Tibial nerve (tissue), 4 donors: ENCODE data around the gene MRNIP. TPM values are rescaled to one million over a fixed set of nuclear protein-coding genes. Genes with fewer than 3 reads are reported as not detected.

Experiments
- DNase-seq, 2 donors: peaks; one replicate each; pipeline ENCODE4 v3.0.0-alpha.2; 2019; ENCODE audit warnings: low spot score in 2 of 2
- H3K27ac ChIP-seq, 4 donors: fragments of 200-600 bp; sonication (generic) in 3 of 4; one replicate each; pipeline ENCODE4 v1.5.1; 2017 to 2019; ENCODE audit warnings: mild to moderate bottlenecking in 1 of 4
- H3K27me3 ChIP-seq, 2 donors: fragments of 200-600 bp; sonication (generic) in 1 of 2; one replicate each; pipeline versions ENCODE4 v1.5.1 to v1.6.0; 2017 to 2019
- H3K36me3 ChIP-seq, 3 donors: fragments of 200-600 bp; sonication (generic); one replicate each; pipeline ENCODE4 v1.5.1; 2018 to 2019
- H3K4me1 ChIP-seq, 4 donors: fragments of 200-600 bp; sonication (generic) in 3 of 4; one replicate each; pipeline ENCODE4 v1.5.1; 2017 to 2019
- H3K4me3 ChIP-seq, 4 donors: fragments of 200-600 bp; sonication (generic) in 3 of 4; one replicate each; pipeline ENCODE4 v1.5.1; 2017 to 2019; ENCODE audit warnings: mild to moderate bottlenecking in 1 of 4, moderate library complexity in 1 of 4
- H3K9me3 ChIP-seq, 4 donors: fragments of 200-600 bp; sonication (generic) in 3 of 4; one replicate each; pipeline ENCODE4 v1.5.1; 2017 to 2019
- EP300 ChIP-seq, 2 donors: sonication (generic); formaldehyde crosslinking; IDR thresholded peaks; one replicate each; pipeline ENCODE4 v1.6.1; 2017; ENCODE audit warnings: antibody characterized with exemption in 2 of 2, mild to moderate bottlenecking in 1 of 2
- POLR2A ChIP-seq, 2 donors: fragments of 450-650 bp; IDR thresholded peaks; one replicate each; pipeline ENCODE4 v1.6.1; 2017; ENCODE audit warnings: antibody characterized with exemption in 2 of 2, mild to moderate bottlenecking in 2 of 2, moderate library complexity in 2 of 2
- WGBS, 2 donors: methylation state at CpG; one replicate each; pipeline ENCODE4 v1.1.5; 2018; 5-methylcytosine and 5-hydroxymethylcytosine counted together
- total RNA-seq, 4 donors: library from RNA; depleted of rRNA; stranded (reverse); fragments of >200 nt; gene quantifications; one replicate each; pipeline ENCODE4 v1.1.0, GENCODE V29; 2016
- TF ChIP-seq, protein P1 (sequence below), 5 experiments: fragments of 200-600 bp in 3 of 5; fragments of 450-650 bp in 2 of 5; sonication (generic) in 3 of 5; IDR thresholded peaks; one replicate each; pipeline ENCODE4 v1.5.1; 2016 to 2019; ENCODE audit warnings: antibody characterized with exemption in 5 of 5, mild to moderate bottlenecking in 3 of 5, moderate library complexity in 2 of 5

The MRNIP gene, protein sequence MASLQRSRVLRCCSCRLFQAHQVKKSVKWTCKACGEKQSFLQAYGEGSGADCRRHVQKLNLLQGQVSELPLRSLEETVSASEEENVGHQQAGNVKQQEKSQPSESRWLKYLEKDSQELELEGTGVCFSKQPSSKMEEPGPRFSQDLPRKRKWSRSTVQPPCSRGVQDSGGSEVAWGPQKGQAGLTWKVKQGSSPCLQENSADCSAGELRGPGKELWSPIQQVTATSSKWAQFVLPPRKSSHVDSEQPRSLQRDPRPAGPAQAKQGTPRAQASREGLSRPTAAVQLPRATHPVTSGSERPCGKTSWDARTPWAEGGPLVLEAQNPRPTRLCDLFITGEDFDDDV
- total RNA-seq = 10 to 100 TPM; 48.5 to 82.4 (median 63.2) TPM

DNA sequence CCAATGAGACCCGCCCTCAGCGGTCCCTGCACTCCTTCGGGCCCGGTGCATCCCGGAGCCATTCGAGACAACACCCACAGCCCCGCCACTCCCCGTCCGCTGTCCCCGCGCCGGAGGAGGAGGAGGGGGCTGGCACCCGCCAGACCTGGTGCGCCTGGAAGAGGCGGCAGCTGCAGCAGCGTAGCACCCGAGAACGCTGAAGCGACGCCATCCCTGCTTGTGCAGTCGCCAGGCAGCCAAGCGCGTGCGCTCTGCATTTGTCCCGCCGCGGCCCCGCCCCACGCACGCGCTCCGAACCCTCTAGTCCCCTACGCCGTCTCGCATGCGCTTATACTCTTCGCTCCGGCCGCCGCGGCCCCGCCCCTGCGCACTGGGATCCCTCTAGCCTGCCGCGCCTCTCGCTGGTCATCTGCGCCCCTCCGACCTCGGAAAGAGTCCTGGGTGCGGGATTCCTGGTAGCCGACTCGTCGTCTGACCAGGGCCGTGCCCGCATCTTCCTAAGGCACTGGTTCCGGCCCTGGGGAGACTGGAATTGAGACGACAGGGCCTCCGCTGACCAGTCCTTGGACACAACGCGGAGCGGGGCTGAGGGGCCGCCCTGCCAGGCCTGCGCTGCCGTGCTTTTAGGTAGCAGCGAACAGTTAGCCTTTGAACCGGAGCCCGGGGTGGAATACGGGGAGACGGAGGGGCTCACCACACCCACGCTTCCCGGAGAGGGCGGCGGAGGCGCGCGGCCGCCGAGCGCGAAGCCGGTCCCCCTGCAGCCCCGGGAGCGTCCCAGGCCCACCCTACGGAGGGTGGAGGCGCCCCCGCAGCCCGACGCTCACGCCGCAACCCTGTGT, at the start of gene MRNIP:
Gene MRNIP (minus strand): TSS at position 232 of the 842 bp plus-strand sequence. CDS start 21 bp downstream, at position 211.
- Histone ChIP-seq H3K27ac (peak within 1 kb of the TSS; percentile 71 to 93 (median 91)), H3K4me3 (peak within 1 kb of the TSS; percentile 69 to 97 (median 81)), H3K9me3 (peaks cover 0 to 4% (median 0%) of the 10 kb centered on the region in 4 donors), H3K4me1 (peaks cover 0 to 47% (median 16%) of the 10 kb centered on the region in 4 donors), H3K36me3 (peaks cover 0 to 32% (median 0%) of the 10 kb centered on the region in 3 donors), H3K27me3 (no peaks in the 10 kb centered on the region)
- peak; percentile 95 to 97 for DNase-seq
- TF ChIP-seq EP300 (IDR thresholded peaks at IDR 0.05) (peak; percentile 87 to 97), POLR2A (IDR thresholded peaks at IDR 0.05) (peak in 1 of 2 donors; percentile 88)
- TF ChIP-seq, protein P1, sequence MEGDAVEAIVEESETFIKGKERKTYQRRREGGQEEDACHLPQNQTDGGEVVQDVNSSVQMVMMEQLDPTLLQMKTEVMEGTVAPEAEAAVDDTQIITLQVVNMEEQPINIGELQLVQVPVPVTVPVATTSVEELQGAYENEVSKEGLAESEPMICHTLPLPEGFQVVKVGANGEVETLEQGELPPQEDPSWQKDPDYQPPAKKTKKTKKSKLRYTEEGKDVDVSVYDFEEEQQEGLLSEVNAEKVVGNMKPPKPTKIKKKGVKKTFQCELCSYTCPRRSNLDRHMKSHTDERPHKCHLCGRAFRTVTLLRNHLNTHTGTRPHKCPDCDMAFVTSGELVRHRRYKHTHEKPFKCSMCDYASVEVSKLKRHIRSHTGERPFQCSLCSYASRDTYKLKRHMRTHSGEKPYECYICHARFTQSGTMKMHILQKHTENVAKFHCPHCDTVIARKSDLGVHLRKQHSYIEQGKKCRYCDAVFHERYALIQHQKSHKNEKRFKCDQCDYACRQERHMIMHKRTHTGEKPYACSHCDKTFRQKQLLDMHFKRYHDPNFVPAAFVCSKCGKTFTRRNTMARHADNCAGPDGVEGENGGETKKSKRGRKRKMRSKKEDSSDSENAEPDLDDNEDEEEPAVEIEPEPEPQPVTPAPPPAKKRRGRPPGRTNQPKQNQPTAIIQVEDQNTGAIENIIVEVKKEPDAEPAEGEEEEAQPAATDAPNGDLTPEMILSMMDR (IDR thresholded peaks at IDR 0.05) = peak in 3 of 5 experiments; percentile 13 to 52 (median 26)
- 0 to 1% methylated on average over 46 to 63 of the region's 90 CpGs for WGBS, 2 donors

DNA sequence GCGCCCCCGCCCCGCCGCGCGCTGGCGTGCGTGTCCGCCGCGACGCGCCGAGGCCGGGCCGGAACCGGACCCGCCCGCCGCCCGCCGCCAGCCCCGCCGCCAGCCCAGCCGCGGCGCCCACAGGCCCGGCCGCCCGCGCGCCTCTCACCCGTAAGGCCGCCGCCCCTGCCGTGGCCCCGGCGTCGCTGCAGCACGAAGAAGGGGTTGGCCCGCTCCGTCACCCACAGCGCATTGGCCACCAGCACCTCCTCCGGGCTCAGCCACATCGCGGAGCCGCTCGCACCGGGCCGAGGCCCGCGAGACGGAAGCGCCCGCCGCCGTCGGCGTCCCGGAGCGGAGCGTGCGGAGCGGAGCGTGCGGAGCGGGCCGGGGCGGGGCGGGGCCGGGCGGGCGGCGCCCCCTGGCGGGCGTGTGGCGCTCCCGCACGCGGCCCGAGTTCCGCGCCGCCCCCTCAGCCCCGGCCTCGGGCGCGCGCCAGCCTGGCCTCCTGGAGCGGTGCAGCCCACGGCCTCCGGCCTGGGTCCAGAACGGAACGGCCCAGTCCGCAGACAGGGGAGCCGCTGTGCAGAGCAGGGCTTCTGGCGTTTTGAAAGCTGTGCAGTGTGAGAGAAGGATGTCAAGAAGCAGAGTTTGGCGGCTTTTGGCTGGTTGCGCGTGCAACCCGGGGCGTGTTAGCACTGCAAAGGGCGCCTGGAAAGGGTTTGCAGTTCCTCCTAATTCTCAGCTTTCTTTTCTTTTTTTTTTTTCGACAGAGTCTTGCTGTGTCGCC, 49.1 kb upstream of the MRNIP start, which contains the start of gene TBC1D9B:
Gene TBC1D9B (minus strand): TSS at position 342 of the 769 bp plus-strand sequence. CDS start 76 bp downstream, at position 266.
- DNase-seq = peak in 1 of 2 donors; percentile 31
- H3K27me3 ChIP-seq = no peaks in the 10 kb centered on the region
- TF ChIP-seq, protein P1 (IDR thresholded peaks at IDR 0.05) = peak; percentile 19 to 94 (median 72)
- TF ChIP-seq EP300 (IDR thresholded peaks at IDR 0.05) (peak in 1 of 2 donors; percentile 30), POLR2A (IDR thresholded peaks at IDR 0.05) (no peak)
- peak within 1 kb of the TSS; percentile 58 to 89 (median 86) for H3K27ac ChIP-seq
- H3K36me3 ChIP-seq = peaks cover 0 to 20% (median 0%) of the 10 kb centered on the region in 3 donors
- peaks cover 0 to 29% (median 14%) of the 10 kb centered on the region in 4 donors for H3K4me1 ChIP-seq
- H3K4me3 ChIP-seq = peak within 1 kb of the TSS; percentile 53 to 77 (median 61)
- H3K9me3 ChIP-seq = no peaks in the 10 kb centered on the region
- 0 to 1% methylated on average over 12 to 30 of the region's 105 CpGs for WGBS, 2 donors

DNA sequence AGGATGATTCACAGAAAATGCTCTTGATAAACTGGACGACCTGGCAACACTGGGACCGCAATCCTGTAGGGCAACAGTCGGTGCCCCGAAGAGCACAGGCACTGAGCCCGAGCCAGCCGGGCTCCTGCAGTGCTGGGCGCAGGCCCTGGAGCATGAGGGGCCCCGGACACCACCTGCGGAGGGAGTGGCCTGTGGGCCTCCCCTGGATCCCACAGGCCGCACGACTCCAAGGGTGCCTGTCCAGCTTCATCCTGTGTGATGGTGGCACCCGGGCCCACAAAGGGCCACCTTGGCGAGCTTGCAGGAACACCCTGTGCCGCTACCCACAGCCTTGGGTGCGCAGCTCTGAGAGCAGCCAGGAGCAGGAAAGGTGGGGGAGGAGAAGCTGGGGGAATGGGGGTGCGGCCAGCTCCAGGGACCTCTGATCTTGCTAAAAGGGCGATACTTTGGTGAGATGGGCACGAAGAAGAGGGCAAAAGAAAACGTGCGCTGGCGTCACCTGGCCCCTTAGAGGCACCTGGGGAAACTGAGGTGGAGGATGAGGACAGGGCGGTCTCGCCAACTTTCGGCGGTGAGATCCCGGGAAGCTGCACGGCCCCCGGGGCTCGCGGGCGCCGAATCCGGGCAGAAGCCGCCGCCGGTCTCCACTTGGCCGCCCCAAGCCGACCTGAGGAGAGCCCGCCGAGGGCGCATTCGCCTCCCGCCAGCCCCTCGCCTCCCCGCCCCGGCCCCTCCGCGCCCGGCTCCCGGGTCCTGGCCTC, 48.4 kb upstream of the MRNIP start:
- no peaks in the 10 kb centered on the region for H3K9me3 ChIP-seq
- peaks cover 0 to 35% (median 14%) of the 10 kb centered on the region in 4 donors for H3K4me1 ChIP-seq
- H3K27me3 ChIP-seq = no peaks in the 10 kb centered on the region
- H3K4me3 ChIP-seq = peak overlapping the region; percentile 53 to 77 (median 61)
- DNase-seq = no peak
- peaks cover 0 to 28% (median 0%) of the 10 kb centered on the region in 3 donors for H3K36me3 ChIP-seq
- H3K27ac ChIP-seq = peak overlapping the region; percentile 58 to 89 (median 86)
- 4 to 14% methylated on average over 16 to 31 of the region's 50 CpGs for WGBS, 2 donors
- TF ChIP-seq POLR2A (IDR thresholded peaks at IDR 0.05) = no peak
- TF ChIP-seq EP300 (IDR thresholded peaks at IDR 0.05) = peak in 1 of 2 donors; percentile 11

DNA sequence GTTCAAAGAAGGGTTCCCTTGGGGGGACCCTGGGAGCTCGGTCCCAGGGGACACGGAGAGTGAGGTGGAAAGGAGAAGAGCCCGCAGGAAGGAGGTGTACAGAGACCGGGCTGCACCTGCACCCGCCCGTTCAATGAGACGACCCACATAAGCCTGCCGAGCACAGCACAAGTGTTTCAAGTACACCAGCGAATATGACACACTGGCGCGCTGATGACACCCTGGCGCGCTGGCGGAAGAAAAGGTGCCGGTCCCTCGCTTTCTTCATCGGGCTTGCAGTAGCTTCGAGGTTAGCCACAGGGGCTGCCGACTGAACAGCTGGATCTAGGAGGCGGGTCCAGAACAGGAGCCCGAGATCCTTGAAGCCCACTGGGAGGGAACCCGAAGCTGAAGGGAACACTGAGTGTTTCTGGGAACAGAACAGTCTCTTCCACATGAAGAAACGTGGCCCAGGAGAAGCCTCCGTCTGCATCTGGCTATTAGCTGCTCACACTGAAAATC, 47.7 kb upstream of the MRNIP start:
- H3K4me3 ChIP-seq = peak overlapping the region in 3 of 4 donors; percentile 59 to 77 (median 63)
- WGBS, 2 donors = 81 to 85% methylated on average over 23 to 24 of the region's 24 CpGs
- DNase-seq = no peak
- no peaks in the 10 kb centered on the region for H3K9me3 ChIP-seq
- H3K27me3 ChIP-seq = no peaks in the 10 kb centered on the region
- H3K36me3 ChIP-seq = peaks cover 0 to 34% (median 0%) of the 10 kb centered on the region in 3 donors
- H3K4me1 ChIP-seq = peaks cover 0 to 37% (median 14%) of the 10 kb centered on the region in 4 donors
- TF ChIP-seq EP300 (IDR thresholded peaks at IDR 0.05) = no peak
- TF ChIP-seq POLR2A (IDR thresholded peaks at IDR 0.05) = no peak
- TF ChIP-seq, protein P1 (IDR thresholded peaks at IDR 0.05) = no peak
- peak overlapping the region in 3 of 4 donors; percentile 83 to 89 (median 88) for H3K27ac ChIP-seq
